Memory B cell (primary cell): ENCODE data around the gene MX1.

ENCODE experiments used
- ATAC-seq: fragments of 150-1000 bp; cut with Tn5 transposase; 2 replicates; pipeline ENCODE4 v1.10.0; 2021; ENCODE audit warnings: low read depth, mild to moderate bottlenecking, moderate library complexity
- DNase-seq, 2 donors: peaks; one replicate each; pipeline ENCODE4 v3.0.0; 2022; ENCODE audit warnings: low spot score in 2 of 2
- H3K27ac Mint-ChIP-seq: one replicate; pipeline ENCODE4 v1.8.0; 2022; ENCODE audit warnings: mild to moderate bottlenecking, moderate library complexity, mixed read lengths
- H3K27me3 Mint-ChIP-seq: one replicate; pipeline ENCODE4 v1.8.0; 2022; ENCODE audit warnings: mixed read lengths
- H3K36me3 Mint-ChIP-seq: one replicate; pipeline ENCODE4 v1.8.0; 2022; ENCODE audit warnings: mild to moderate bottlenecking, mixed read lengths
- H3K4me1 Mint-ChIP-seq: one replicate; pipeline ENCODE4 v1.8.0; 2022; ENCODE audit warnings: mixed read lengths
- H3K4me3 Mint-ChIP-seq: one replicate; pipeline ENCODE4 v1.8.0; 2022; ENCODE audit warnings: mild to moderate bottlenecking, moderate library complexity, mixed read lengths
- H3K9me3 Mint-ChIP-seq: one replicate; pipeline ENCODE4 v1.8.0; 2022; ENCODE audit warnings: mixed read lengths

MX1 gene

GRCh38 chr21:41508415-41509144 is 82.5 kb downstream of the MX1 start:
- ATAC-seq (no peak), DNase-seq (no peak)
- H3K27ac Mint-ChIP-seq, result no peak overlapping the region
- H3K36me3 Mint-ChIP-seq, result no peaks in the 10 kb centered on the region
- no peaks in the 10 kb centered on the region for H3K9me3 Mint-ChIP-seq
- no peaks in the 10 kb centered on the region for H3K4me1 Mint-ChIP-seq
- H3K4me3 Mint-ChIP-seq, result no peak overlapping the region
- peaks cover 12% of the 10 kb centered on the region for H3K27me3 Mint-ChIP-seq
